NOMO-1 (cell line): ENCODE results near the gene UBE2Q2.

Source experiments
- DNase-seq, 2 experiments: peaks; one replicate each; lab custom pipeline; 2025; ENCODE audit not compliant: unreplicated experiment in 2 of 2; lab: John Stamatoyannopoulos, UW

UBE2Q2 gene

GRCh38 chr15:75921732-75922703 lies 78.8 kb downstream of the UBE2Q2 start:
- DNase-seq: peak in 1 of 2 experiments; percentile 22

- DNase-seq: no peak
Measured at GRCh38 chr15:75923756-75924155, 80.5 kb downstream of the UBE2Q2 start.

GRCh38 chr15:75924576-75924975 lies 81.3 kb downstream of the UBE2Q2 start:
- no peak for DNase-seq

GRCh38 chr15:75925440-75925839 lies 82.2 kb downstream of the UBE2Q2 start:
- DNase-seq: peak; percentile 22 to 54

GRCh38 chr15:75926931-75927330 lies 83.7 kb downstream of the UBE2Q2 start:
- DNase-seq: no peak

- no peak for DNase-seq
Measured at GRCh38 chr15:75927601-75928000, 84.4 kb downstream of the UBE2Q2 start.

GRCh38 chr15:75928680-75929608 lies 85.7 kb downstream of the UBE2Q2 start:
- DNase-seq: peak; percentile 10 to 37

GRCh38 chr15:75929799-75930565 lies 86.7 kb downstream of the UBE2Q2 start:
- DNase-seq: peak in 1 of 2 experiments; percentile 35

GRCh38 chr15:75930866-75931265 lies 87.6 kb downstream of the UBE2Q2 start:
- no peak for DNase-seq

- DNase-seq: no peak
Measured at GRCh38 chr15:75942464-75942863, 99.2 kb downstream of the UBE2Q2 start.

- DNase-seq: no peak
Measured at GRCh38 chr15:75943246-75943645, 100.0 kb downstream of the UBE2Q2 start.

- DNase-seq: no peak
Measured at GRCh38 chr15:75943713-75944215, 100.5 kb downstream of the UBE2Q2 start.

- peak; percentile 67 to 96 for DNase-seq
Measured at GRCh38 chr15:75945953-75946352, 102.7 kb downstream of the UBE2Q2 start.

GRCh38 chr15:75947092-75947491 lies 103.8 kb downstream of the UBE2Q2 start:
- no peak for DNase-seq

GRCh38 chr15:75948761-75949296 lies 105.6 kb downstream of the UBE2Q2 start:
- DNase-seq: no peak
